Measurements from ENCODE around the gene ITGA4.

DNA sequence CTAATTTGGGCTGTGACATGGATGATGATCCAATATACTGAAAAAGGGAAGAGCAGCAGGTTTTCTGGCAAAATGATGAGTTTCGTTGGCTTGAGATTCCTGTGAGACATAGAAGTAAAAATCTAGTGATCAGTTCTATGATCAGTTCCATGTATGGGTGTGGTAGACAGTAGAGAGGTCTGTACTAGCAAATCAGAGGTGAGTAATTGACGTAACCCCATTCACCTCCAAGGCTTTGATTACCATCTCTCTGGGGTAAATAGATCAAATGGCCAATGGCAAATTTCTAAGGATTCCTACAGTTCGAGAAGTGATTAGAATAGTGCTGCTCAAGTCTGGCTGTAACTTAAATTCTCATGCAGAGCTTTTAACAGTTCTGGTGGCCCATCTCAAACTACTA, 6.4 kb downstream of the ITGA4 start:
- TF ChIP-seq POLR2A (IDR thresholded peaks at IDR 0.05), result no peak
- TF ChIP-seq, protein P1, sequence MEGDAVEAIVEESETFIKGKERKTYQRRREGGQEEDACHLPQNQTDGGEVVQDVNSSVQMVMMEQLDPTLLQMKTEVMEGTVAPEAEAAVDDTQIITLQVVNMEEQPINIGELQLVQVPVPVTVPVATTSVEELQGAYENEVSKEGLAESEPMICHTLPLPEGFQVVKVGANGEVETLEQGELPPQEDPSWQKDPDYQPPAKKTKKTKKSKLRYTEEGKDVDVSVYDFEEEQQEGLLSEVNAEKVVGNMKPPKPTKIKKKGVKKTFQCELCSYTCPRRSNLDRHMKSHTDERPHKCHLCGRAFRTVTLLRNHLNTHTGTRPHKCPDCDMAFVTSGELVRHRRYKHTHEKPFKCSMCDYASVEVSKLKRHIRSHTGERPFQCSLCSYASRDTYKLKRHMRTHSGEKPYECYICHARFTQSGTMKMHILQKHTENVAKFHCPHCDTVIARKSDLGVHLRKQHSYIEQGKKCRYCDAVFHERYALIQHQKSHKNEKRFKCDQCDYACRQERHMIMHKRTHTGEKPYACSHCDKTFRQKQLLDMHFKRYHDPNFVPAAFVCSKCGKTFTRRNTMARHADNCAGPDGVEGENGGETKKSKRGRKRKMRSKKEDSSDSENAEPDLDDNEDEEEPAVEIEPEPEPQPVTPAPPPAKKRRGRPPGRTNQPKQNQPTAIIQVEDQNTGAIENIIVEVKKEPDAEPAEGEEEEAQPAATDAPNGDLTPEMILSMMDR (IDR thresholded peaks at IDR 0.05), result no peak

Data from Peyer's patch (tissue), 4 donors.